Measurements from ENCODE around the gene GPC6.

GRCh38 chr13:93539914-93540313 lies 313.3 kb downstream of the GPC6 start:
- no peak for TF ChIP-seq LEF1 (IDR thresholded peaks at IDR 0.05; ENCODE audit: borderline replicate concordance)
- TF ChIP-seq TARDBP (IDR thresholded peaks at IDR 0.05): no peak
- no peak for TF ChIP-seq BHLHE40 (IDR thresholded peaks at IDR 0.05; ENCODE audit: borderline replicate concordance)
- no peak for TF ChIP-seq CTBP1 (IDR thresholded peaks at IDR 0.05; ENCODE audit: borderline replicate concordance)
- no peak for TF ChIP-seq SP1 (IDR thresholded peaks at IDR 0.05)
- TF ChIP-seq SUZ12 (IDR thresholded peaks at IDR 0.05): no peak
- no peak for TF ChIP-seq FOXM1 (IDR thresholded peaks at IDR 0.05; ENCODE audit: borderline replicate concordance)
- TF ChIP-seq NFRKB (IDR thresholded peaks at IDR 0.05): no peak
- no peak for TF ChIP-seq FOXA1 (IDR thresholded peaks at IDR 0.05)
- TF ChIP-seq ARNT (IDR thresholded peaks at IDR 0.05): no peak
- TF ChIP-seq HDGF (IDR thresholded peaks at IDR 0.05; ENCODE audit: borderline replicate concordance): no peak
